Thoracic aorta (tissue), 2 donors: Measurements from ENCODE around the gene DNAH1. TPM values are rescaled to one million over a fixed set of nuclear protein-coding genes. Genes with fewer than 3 reads are reported as not detected.
A peak's percentile ranks its signal among the peaks of the same experiment; 100 is the strongest.

ENCODE experiments used
- ATAC-seq: fragments of 150-250 bp; one replicate; pipeline ENCODE4 v1.8.0; 2017; ENCODE audit warnings: low read depth; ENCODE audit not compliant: insufficient number of reproducible peaks, low FRiP score
- DNase-seq: peaks from one replicate; pipeline ENCODE4 v3.0.0-alpha.2; 2020; ENCODE audit warnings: low spot score
- H3K27ac ChIP-seq, 2 donors: fragments of 200-600 bp; sonication (generic); 1 replicate in 1 of 2; 2 replicates in 1 of 2; pipeline ENCODE4 v1.5.1; 2016; ENCODE audit warnings: mild to moderate bottlenecking in 2 of 2, moderate library complexity in 2 of 2
- H3K27me3 ChIP-seq: fragments of 200-600 bp; sonication (generic); replicated peaks from 2 replicates; pipeline ENCODE4 v1.6.0; 2016; ENCODE audit warnings: mild to moderate bottlenecking; ENCODE audit not compliant: insufficient read depth
- H3K36me3 ChIP-seq: fragments of 200-600 bp; sonication (generic); one replicate; pipeline ENCODE4 v1.5.1; 2016
- H3K4me1 ChIP-seq, 2 donors: fragments of 200-600 bp; sonication (generic); 1 replicate in 1 of 2; 2 replicates in 1 of 2; pipeline versions ENCODE4 v1.5.1 to v1.6.0; 2016; ENCODE audit warnings: low read depth in 2 of 2, mild to moderate bottlenecking in 1 of 2; ENCODE audit not compliant: control insufficient read depth in 1 of 2
- H3K4me3 ChIP-seq: fragments of 200-600 bp; sonication (generic); 2 replicates; pipeline ENCODE4 v1.5.1; 2016; ENCODE audit warnings: mild to moderate bottlenecking
- H3K9me3 ChIP-seq: fragments of 200-600 bp; sonication (generic); 2 replicates; pipeline ENCODE4 v1.5.1; 2016
- CTCF ChIP-seq: fragments of 200-600 bp; sonication (generic); IDR thresholded peaks from one replicate; pipeline ENCODE4 v1.5.1; 2019; ENCODE audit warnings: antibody characterized with exemption
- total RNA-seq, 2 donors: library from RNA; depleted of rRNA; stranded (reverse); fragments of >200 nt; gene quantifications; one replicate each; pipeline versions ENCODE4 v1.1.0 to v1.2.3, GENCODE V29; 2016

The DNAH1 gene
- total RNA-seq, 2 donors from 2014 or later = 14.6 to 21.0 TPM

GRCh38 chr3:52420388-52420787 lies 104.3 kb downstream of the DNAH1 start:
- ATAC-seq (no peak), DNase-seq (no peak)
- H3K4me1 ChIP-seq = no peaks in the 10 kb centered on the region
- TF ChIP-seq CTCF = no peak
- H3K36me3 ChIP-seq = peaks cover 4% of the 10 kb centered on the region
- H3K27me3 ChIP-seq = no peaks in the 10 kb centered on the region
- no peaks in the 10 kb centered on the region for H3K9me3 ChIP-seq
- H3K4me3 ChIP-seq = no peak overlapping the region
- no peak overlapping the region for H3K27ac ChIP-seq

- peaks cover 4% of the 10 kb centered on the region for H3K36me3 ChIP-seq
- ATAC-seq = no peak
- no peaks in the 10 kb centered on the region for H3K4me1 ChIP-seq
- no peak overlapping the region for H3K4me3 ChIP-seq
- no peaks in the 10 kb centered on the region for H3K9me3 ChIP-seq
- H3K27me3 ChIP-seq = no peaks in the 10 kb centered on the region
- TF ChIP-seq CTCF = no peak
- H3K27ac ChIP-seq = no peak overlapping the region
- no peak for DNase-seq
Measured at GRCh38 chr3:52422669-52423068, 106.5 kb downstream of the DNAH1 start.

GRCh38 chr3:52423173-52423572 lies 107.1 kb downstream of the DNAH1 start:
- ATAC-seq = no peak
- no peak for TF ChIP-seq CTCF
- H3K4me3 ChIP-seq = no peak overlapping the region
- H3K27me3 ChIP-seq = no peaks in the 10 kb centered on the region
- no peaks in the 10 kb centered on the region for H3K9me3 ChIP-seq
- no peak for DNase-seq
- peaks cover 4% of the 10 kb centered on the region for H3K36me3 ChIP-seq
- H3K4me1 ChIP-seq = no peaks in the 10 kb centered on the region
- no peak overlapping the region for H3K27ac ChIP-seq

- TF ChIP-seq CTCF = peak; percentile 57
- Histone ChIP-seq H3K4me1 (no peaks in the 10 kb centered on the region), H3K27ac (no peak overlapping the region), H3K36me3 (no peaks in the 10 kb centered on the region), H3K9me3 (no peaks in the 10 kb centered on the region), H3K4me3 (no peak overlapping the region), H3K27me3 (no peaks in the 10 kb centered on the region)
- DNase-seq (no peak), ATAC-seq (no peak)
Measured at GRCh38 chr3:52428151-52429005, 112.3 kb downstream of the DNAH1 start.

- DNase-seq = no peak
- no peak overlapping the region for H3K27ac ChIP-seq
- ATAC-seq = no peak
Measured at GRCh38 chr3:52429031-52429430, 112.9 kb downstream of the DNAH1 start.

More at GRCh38 chr3:52429031-52429430, 112.9 kb downstream of the DNAH1 start:
- no peaks in the 10 kb centered on the region for H3K27me3 ChIP-seq
- H3K4me1 ChIP-seq = no peaks in the 10 kb centered on the region
- H3K9me3 ChIP-seq = no peaks in the 10 kb centered on the region
- no peak for TF ChIP-seq CTCF
- H3K4me3 ChIP-seq = no peak overlapping the region
- H3K36me3 ChIP-seq = no peaks in the 10 kb centered on the region
